Measurements from ENCODE around the gene PPIP5K2. TPM values are rescaled to one million over a fixed set of nuclear protein-coding genes. Genes with fewer than 3 reads are reported as not detected.
"Not testable (repeated sequence)": the region's sequence is repeated elsewhere in the genome, so short reads cannot be mapped to it uniquely, and the experiment has no call there.

Gene PPIP5K2
- total RNA-seq: 76.5 TPM
- long read RNA-seq, partial matches to known transcripts: 4 of 16 reads
- long read RNA-seq, other reads (novel, unspliced or antisense): 12 of 16 reads

GRCh38 chr5:103119765-103120606 is at the start of gene PPIP5K2, which contains the start of gene GIN1:
TSS of gene PPIP5K2 (plus strand) at chr5:103120301. CDS start at chr5:103129590, 9,289 bp downstream.
TSS of gene GIN1 (minus strand) at chr5:103120138. CDS start at chr5:103108707, 11,431 bp downstream.
- DNase-seq (peak; percentile 95), ATAC-seq (peak; percentile 99)
- intact Hi-C loops (cut with micrococcal nuclease): no loop called here

- intact Hi-C loops (cut with micrococcal nuclease); DNase-seq; ATAC-seq: not testable (repeated sequence)
These were observed 46.6 kb upstream of the PPIP5K2 start for GRCh38 chr5:103073500-103073899.

GRCh38 chr5:103075442-103075841 is 44.7 kb upstream of the PPIP5K2 start:
- intact Hi-C loops (cut with micrococcal nuclease): no loop called here
- DNase-seq (no peak), ATAC-seq (no peak)

- ATAC-seq (no peak), DNase-seq (no peak)
- intact Hi-C loops (cut with micrococcal nuclease): no loop called here
These were observed 40.3 kb upstream of the PPIP5K2 start for GRCh38 chr5:103079796-103080195.

GRCh38 chr5:103086547-103086946 is 33.6 kb upstream of the PPIP5K2 start:
- ATAC-seq: no peak
- no peak for DNase-seq
- intact Hi-C loops (cut with micrococcal nuclease): no loop called here

GRCh38 chr5:103089272-103089671 is 30.8 kb upstream of the PPIP5K2 start:
- DNase-seq (no peak), ATAC-seq (no peak)
- intact Hi-C loops (cut with micrococcal nuclease): no loop called here

- DNase-seq (no peak), ATAC-seq (no peak)
- intact Hi-C loops (cut with micrococcal nuclease): no loop called here
These were observed 29.3 kb upstream of the PPIP5K2 start for GRCh38 chr5:103090791-103091190.

- ATAC-seq: no peak
- intact Hi-C loops (cut with micrococcal nuclease): no loop called here
- DNase-seq: no peak
These were observed 27.4 kb upstream of the PPIP5K2 start for GRCh38 chr5:103092676-103093075.

GRCh38 chr5:103093727-103094126 is 26.4 kb upstream of the PPIP5K2 start:
- DNase-seq (no peak), ATAC-seq (peak; percentile 81)
- intact Hi-C loops (cut with micrococcal nuclease): no loop called here

GRCh38 chr5:103094737-103095136 is 25.4 kb upstream of the PPIP5K2 start:
- DNase-seq: no peak
- peak; percentile 87 for ATAC-seq
- intact Hi-C loops (cut with micrococcal nuclease): no loop called here

- intact Hi-C loops (cut with micrococcal nuclease): no loop called here
- no peak for ATAC-seq
- DNase-seq: no peak
These were observed 21.1 kb upstream of the PPIP5K2 start for GRCh38 chr5:103098993-103099392.

GRCh38 chr5:103101079-103101750 is 18.9 kb upstream of the PPIP5K2 start:
- ATAC-seq (no peak), DNase-seq (no peak)
- intact Hi-C loops (cut with micrococcal nuclease): no loop called here

- DNase-seq: no peak
- no peak for ATAC-seq
- intact Hi-C loops (cut with micrococcal nuclease): no loop called here
These were observed 17.9 kb upstream of the PPIP5K2 start for GRCh38 chr5:103102234-103102633.

- no peak for DNase-seq
- intact Hi-C loops (cut with micrococcal nuclease): no loop called here
- no peak for ATAC-seq
These were observed 12.0 kb upstream of the PPIP5K2 start for GRCh38 chr5:103108086-103108485.

- intact Hi-C loops (cut with micrococcal nuclease): no loop called here
- DNase-seq (no peak), ATAC-seq (no peak)
These were observed 10.8 kb upstream of the PPIP5K2 start for GRCh38 chr5:103109277-103109676.

GRCh38 chr5:103110403-103110802 is 9.7 kb upstream of the PPIP5K2 start:
- DNase-seq (no peak), ATAC-seq (no peak)
- intact Hi-C loops (cut with micrococcal nuclease): no loop called here

- no peak for DNase-seq
- ATAC-seq: no peak
- intact Hi-C loops (cut with micrococcal nuclease): no loop called here
These were observed 8.6 kb upstream of the PPIP5K2 start for GRCh38 chr5:103111468-103111867.

- peak; percentile 43 for ATAC-seq
- no peak for DNase-seq
- intact Hi-C loops (cut with micrococcal nuclease): no loop called here
These were observed 7.2 kb upstream of the PPIP5K2 start for GRCh38 chr5:103112910-103113309.

GRCh38 chr5:103114440-103114839 is 5.7 kb upstream of the PPIP5K2 start:
- intact Hi-C loops (cut with micrococcal nuclease): no loop called here
- ATAC-seq (no peak), DNase-seq (no peak)

- no peak for ATAC-seq
- intact Hi-C loops (cut with micrococcal nuclease): no loop called here
These were observed 2.6 kb upstream of the PPIP5K2 start for GRCh38 chr5:103117471-103117991.

More at GRCh38 chr5:103117471-103117991, 2.6 kb upstream of the PPIP5K2 start:
- DNase-seq: no peak

Measured in left ventricle myocardium superior (tissue), 1 donor.